ENCODE measurements around the gene CSNK2B.

The CSNK2B gene

DNA sequence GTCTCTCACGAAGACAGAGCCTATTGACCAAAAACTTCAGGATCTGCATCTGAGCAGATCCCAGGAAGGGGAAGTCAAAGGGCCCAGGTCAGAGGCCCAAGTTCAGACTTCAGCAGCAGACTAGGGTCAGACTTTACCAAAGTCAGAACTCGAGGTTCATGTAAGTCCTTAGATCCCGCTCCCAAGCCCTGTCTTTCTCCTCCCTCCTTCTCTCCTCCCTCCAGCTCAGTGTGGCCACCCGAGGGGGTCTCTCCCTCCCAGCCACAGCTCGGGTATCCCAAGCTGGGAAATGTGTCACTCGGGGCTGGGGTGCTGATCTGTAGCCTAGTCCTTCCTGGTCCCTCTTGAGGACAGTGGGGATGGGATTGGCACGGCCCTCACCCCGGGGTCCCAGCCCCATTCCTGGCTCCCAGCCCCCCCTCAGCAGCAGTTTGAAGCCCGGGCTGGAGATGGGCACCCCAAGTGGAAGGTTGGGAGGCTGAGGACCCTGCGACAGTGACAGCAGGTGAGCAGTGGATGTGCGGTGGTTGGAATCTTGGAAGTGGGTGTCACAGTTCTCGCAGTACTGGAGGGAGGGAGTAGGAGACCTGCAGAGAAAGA lies 3.7 kb upstream of the CSNK2B start:
- DNase-seq: no peak

DNA sequence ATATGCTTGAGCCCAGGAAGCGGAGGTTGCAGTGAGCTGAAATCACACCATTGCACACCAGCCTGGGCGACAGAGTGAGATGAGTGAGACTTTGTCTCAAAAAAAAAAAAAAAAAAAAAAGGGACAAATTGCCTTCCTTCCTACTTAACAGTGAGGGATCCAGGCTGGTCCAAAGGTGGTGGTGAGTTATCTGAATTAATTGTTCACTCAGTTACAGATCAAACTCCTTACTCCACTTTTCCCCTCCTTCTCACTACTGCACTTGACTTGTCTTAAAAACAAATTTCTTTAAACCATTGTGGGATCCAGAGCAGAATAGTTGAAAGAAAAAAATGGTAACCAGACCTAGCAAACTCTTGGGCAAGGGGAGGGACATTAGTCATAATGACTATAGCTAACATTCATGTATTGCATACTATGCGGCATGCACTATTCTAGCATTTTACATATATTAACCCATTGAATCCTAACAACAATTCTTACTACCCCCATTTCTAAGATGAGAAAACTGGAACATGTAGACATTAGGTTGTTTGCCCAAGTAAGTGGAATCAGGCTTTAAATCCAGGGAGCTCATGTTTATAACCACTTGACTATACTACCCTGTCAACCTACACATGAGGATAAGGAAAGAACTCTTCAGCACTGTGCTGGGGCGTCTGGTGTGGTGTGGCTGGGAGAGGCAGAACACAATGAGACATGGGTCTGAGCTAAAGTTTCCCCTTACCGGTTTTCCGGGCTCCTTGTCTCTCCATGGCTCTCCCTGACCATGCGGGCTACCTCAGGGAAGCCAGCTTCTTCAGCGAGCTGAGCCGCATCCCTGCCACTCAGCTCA lies 2.5 kb upstream of the CSNK2B start:
- DNase-seq: no peak

GRCh38 chr6:31663961-31664789 lies 1.7 kb upstream of the CSNK2B start:
- no peak for DNase-seq

DNA sequence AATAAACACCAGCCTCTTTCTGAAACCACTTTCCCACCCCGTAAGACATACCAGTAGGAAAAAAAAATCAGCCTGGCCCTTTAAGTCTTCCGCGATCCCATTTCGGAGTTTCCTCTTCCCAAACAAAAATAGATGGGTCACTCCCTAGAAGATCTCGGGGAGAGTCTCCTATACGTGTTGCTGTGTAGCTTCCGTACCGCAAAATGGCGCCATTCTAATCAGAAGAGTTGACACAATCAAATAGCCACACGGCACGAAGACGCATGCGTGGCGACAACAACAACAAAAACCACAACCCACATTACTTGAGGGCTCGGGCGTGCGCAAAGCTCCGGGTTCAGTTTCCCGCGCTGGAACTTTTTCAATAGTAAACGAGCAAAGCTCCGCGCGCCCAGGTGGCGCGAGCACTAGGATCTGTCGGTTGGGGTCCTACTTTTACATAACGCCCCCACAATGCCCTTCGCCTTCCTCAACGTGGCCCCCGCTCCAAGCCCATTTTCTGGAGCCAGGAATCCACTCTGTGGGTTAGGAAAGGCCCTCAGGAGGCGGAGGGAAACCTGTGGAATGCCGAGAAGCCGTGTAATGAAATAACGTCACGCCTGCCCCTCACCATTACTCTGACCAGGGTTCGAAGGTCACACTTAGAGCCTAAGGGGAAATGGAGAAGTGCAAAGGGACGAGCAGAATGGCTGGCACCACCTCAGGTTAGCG lies 935 bp upstream of the CSNK2B start, which contains the start of gene GPANK1:
Gene GPANK1 (minus strand): TSS at position 208 of the 711 bp plus-strand sequence. CDS start 519 bp downstream, outside the sequence.
- peak; percentile 85 to 87 for DNase-seq

DNA sequence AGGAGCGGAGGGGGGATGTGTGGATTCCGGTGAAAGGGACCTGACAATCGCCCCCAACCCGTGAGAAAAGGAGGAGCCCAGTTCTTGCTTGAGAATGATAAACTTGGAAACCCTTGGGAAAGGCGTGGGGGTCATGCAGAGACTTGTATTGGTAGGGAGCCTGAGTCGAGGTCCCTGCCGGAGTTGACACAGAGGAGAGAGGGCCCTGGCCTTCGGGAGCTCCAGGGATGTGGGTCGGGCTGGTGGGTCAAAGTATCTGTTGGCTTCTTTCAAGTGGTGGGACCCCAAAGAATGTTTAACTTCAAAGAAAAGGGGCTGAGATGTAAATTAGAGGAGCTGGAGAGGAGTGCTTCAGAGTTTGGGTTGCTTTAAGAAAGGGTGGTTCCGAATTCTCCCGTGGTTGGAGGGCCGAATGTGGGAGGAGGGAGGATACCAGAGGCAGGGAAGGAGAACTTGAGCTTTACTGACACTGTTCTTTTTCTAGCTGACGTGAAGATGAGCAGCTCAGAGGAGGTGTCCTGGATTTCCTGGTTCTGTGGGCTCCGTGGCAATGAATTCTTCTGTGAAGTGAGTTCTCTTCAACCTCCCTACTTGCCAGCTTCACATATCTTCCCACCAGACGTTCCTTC lies 571 bp downstream of the CSNK2B start:
- no peak for DNase-seq

DNA sequence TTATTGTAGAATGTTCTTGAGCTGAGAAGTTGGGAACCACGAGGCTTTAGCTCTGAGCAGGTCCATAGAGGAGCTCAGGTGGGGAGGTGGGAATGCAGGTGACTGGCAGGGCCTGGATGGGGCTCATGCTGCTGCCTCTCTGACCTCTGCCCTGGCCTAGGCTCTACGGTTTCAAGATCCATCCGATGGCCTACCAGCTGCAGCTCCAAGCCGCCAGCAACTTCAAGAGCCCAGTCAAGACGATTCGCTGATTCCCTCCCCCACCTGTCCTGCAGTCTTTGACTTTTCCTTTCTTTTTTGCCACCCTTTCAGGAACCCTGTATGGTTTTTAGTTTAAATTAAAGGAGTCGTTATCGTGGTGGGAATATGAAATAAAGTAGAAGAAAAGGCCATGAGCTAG lies 3.8 kb downstream of the CSNK2B start, which contains the start of gene LY6G5B:
Gene LY6G5B (plus strand): TSS at position 301 of the 400 bp plus-strand sequence. CDS start 975 bp downstream, outside the sequence.
- no peak for DNase-seq

GRCh38 chr6:31676322-31676903 lies 10.5 kb downstream of the CSNK2B start:
- DNase-seq: no peak

DNA sequence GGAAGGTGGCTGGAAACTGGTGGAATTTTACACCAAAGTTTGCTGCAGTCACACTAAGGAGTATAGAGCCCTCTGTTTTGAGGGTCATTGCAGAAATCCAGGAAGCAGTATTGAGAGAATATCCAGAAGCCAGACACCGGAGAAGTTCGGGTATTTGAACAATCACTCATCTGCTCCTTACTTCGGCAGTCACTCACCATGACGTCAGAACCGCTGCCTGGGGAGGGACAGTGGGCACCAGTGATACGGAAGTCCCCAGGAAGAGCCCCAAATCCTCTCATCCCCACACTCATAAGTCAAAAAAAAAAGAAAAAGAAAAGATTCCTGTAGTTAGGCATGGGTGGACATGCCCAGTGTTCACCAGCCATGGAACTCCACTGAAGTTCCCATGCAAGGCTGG lies 11.0 kb downstream of the CSNK2B start:
- no peak for DNase-seq

DNA sequence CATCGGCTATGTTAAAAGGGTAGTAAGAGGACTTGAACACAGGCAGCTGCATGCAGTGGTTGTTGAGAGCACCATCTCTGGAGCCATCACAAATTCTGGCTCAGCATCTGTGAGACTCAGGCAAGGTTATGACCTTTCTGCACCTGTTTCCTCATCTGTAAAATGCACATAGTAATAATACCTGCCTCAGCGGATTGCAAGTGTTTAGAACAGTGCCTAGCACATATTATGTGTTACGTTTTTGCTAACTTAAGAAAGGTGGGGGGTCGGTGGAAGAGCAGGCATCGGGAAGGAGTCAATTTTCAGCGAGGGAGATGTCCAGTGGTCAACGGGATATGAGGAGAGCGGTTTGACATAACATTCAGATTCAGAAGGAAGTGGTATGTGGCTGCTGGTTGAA lies 12.1 kb downstream of the CSNK2B start:
- DNase-seq: no peak

DNA sequence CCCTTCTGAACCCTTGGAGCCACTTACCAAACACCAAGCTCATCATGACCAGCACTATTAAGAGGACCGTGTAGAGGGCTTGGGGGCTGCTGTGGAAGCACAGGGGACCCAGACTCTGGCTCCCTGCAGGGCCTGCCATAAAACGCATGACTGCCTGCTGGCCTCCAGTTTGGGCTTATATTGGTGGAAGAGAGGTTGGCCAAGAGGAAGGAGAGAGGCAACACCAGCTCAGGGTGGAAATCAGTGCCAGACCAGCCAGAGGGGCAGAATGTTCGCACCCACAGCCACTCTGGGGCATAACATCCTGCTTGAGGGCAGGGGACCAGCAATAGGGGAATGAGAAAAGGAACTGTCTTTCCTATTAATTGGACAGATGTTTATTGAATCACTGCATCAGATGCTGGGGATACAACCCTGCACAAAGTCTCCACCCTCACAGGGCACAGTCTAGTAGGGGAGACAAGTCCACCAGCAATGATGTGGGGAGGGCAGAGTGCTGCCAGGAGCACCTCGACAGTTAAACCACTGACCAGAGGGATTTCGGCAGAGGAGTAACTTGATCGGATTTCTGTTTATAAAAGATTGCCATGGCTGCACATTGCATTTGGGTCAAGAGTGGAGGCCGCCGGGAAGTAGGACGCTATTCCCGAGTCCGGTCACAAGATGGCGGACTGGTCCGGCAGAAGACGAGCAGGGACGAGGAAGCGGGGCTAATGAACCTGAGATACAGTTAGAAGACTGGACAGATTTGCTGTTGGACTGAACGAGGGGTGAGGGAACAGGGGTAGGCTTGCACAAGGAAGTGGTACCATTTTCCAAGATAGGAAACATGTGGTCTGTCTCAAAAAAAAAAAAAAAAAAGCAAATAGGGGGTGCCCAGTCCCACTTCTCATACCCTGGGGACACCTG lies 14.6 kb downstream of the CSNK2B start, which contains the start of gene LY6G5C:
Gene LY6G5C (minus strand): TSS at position 842 of the 909 bp plus-strand sequence. CDS start 694 bp downstream, at position 148.
- DNase-seq: peak; percentile 59 to 62

- peak; percentile 34 to 36 for DNase-seq
Measured at GRCh38 chr6:31681135-31681671, 15.3 kb downstream of the CSNK2B start.

GRCh38 chr6:31683591-31683990 lies 17.7 kb downstream of the CSNK2B start:
- no peak for DNase-seq

DNA sequence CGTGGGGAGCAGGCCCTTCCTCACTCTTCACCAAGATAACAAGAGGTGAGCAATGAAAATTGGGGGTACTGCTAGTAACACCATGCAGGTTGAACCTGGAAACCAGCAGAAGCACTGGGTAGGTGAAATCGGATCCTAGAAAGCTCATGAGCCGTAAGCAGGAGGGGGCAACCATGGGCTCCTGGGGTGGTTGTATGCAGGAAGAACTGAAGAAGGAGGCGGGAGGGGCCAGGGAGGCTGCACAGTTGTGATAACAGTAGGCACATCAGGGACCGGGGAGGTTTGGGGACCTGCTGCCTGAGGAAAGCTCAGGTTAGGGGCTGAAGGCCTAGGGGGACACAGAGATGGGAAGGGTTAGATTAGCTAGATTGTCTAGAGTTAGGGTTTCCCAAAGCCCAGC lies 20.6 kb downstream of the CSNK2B start:
- no peak for DNase-seq

DNA sequence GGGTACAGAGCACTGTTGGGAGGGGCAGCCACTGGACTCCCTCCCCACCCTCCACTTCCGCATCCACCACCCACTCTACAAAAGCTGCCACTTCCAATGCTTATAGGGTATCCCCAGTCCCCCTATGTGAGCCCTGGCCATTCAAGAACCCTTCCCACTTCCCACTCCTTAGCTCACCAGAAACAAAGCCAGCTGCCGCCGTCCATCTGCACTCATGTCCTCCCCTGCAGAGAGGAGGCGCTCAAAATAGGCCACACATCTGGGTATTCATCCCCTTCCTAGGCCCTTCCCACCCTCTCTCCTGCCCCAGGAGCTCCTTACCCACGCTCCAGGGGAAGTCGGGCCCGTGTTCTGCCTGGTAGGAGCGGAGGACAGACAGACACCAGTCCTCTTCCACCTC lies 21.4 kb downstream of the CSNK2B start:
- DNase-seq: no peak

GRCh38 chr6:31687860-31688693 lies 22.2 kb downstream of the CSNK2B start:
- no peak for DNase-seq

DNA sequence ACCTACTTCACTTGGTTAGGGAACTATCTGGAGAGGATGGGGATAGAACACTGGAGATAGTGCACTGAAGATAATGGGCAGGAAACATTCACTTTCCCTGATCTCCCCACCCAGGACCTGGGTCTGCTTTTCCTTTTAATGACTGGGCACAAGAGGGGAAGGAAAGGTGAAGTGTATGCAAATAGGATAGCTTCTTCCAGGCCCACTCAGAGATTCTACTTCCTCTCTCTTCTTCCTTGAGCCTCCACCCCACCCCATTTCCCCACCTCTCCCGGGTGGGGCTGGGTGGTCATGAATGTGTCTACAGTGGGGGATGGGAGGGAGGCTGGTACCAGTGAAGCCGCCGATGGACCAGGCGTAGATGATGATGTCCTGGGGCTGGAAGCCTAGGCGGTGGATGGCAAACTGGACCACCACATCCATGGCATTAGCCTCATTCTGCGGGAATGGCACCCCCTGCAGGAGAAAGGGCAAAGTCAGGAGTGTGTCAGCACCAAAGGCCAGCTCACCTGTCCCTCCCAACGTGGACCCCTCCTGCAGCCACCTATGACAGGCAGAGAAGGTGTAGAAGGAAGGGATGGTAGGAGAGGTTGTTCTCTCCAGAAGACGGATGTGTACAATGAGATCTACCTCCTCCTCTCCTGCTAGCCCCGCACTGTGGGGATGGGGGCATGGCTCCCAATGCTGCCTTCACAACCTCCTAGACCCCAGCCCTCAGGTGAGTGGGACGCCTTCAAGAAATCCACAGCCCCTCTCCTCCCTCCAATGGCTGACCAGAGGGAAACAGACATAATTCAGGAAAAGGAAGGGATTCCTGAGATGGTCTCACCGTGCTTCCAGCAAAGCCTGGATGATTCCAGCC lies 23.6 kb downstream of the CSNK2B start:
- DNase-seq: no peak

DNA sequence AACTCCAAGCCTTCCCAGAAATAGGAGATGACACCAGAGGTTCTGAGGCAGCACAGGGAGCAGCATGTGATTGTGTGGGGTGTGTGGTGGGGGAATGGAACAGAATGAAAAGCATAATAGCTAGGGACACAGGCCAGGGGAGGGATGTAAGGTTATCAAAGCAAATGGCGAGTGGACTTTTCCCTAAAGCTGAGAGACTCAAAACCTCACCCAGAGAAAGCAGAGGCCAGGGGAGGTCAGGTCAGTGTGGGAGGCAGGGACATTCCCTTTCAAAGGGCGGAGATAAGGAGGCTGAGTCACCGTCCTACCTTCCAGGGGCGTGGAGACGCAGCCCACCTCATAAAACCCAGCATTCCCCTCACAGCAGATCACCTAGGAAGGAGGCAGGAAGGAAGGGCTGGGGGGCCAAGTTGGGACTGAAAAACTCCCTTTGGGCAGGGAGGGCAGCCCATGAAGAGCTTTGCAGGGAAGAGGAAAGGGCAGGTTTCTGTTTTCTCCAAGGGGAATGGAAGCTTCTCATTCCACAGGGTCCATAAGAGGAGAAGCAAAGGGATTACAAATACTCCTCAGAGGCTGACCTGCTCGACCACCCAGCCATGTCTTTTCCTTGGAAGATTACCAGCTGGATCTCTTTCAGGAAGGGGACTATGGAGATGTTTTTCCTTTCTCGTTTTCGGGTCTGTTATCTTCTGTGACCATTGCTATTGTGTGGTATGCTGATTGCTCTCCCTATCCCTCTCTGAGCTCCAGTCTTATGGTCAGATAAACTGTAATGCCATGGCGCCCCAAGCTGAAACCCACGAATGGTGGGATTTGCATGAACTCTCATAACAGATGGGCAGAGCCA lies 24.6 kb downstream of the CSNK2B start:
- DNase-seq: no peak

All from activated CD4-positive, alpha-beta T cell treated with anti-CD3 and anti-CD28 coated beads for 4 hours (primary cell).